Nephron (organoid): Measurements from ENCODE around the gene RSBN1L.

Experiments used
- H3K27ac Mint-ChIP-seq, 3 experiments: 2 replicates each; pipeline ENCODE4 v1.8.0; 2020; ENCODE audit warnings: mixed read lengths in 3 of 3, mild to moderate bottlenecking in 2 of 3, moderate library complexity in 1 of 3
- H3K27me3 Mint-ChIP-seq: 2 replicates; pipeline ENCODE4 v1.8.0; 2021; ENCODE audit warnings: low read depth, mild to moderate bottlenecking, moderate library complexity, mixed read lengths
- H3K36me3 Mint-ChIP-seq: 2 replicates; pipeline ENCODE4 v1.8.0; 2020; ENCODE audit warnings: low read depth, mixed read lengths
- H3K4me1 Mint-ChIP-seq: 2 replicates; pipeline ENCODE4 v1.8.0; 2020; ENCODE audit warnings: mixed read lengths
- H3K4me3 Mint-ChIP-seq, 3 experiments: 2 replicates each; pipeline ENCODE4 v1.8.0; 2020; ENCODE audit warnings: mild to moderate bottlenecking in 3 of 3, mixed read lengths in 3 of 3, moderate library complexity in 2 of 3
- H3K9me3 Mint-ChIP-seq: 2 replicates; pipeline ENCODE4 v1.8.0; 2020; ENCODE audit warnings: mixed read lengths
- CTCF ChIP-seq, 3 experiments: fragments of 200-600 bp; sonication (generic); IDR thresholded peaks; one replicate each; pipeline ENCODE4 v1.5.0; 2021; ENCODE audit warnings: antibody characterized with exemption in 3 of 3; ENCODE audit not compliant: unreplicated experiment in 3 of 3

RSBN1L gene

GRCh38 chr7:77791956-77792355, 95.7 kb downstream of the RSBN1L start:
- TF ChIP-seq CTCF (IDR thresholded peaks at IDR 0.05; ENCODE audit: unreplicated experiment in 3 of 3): no peak
- Mint-ChIP-seq H3K27me3 (no peaks in the 10 kb centered on the region), H3K27ac (no peak overlapping the region), H3K9me3 (no peaks in the 10 kb centered on the region), H3K36me3 (peaks cover 26% of the 10 kb centered on the region), H3K4me1 (peaks cover 13% of the 10 kb centered on the region), H3K4me3 (no peak overlapping the region)

GRCh38 chr7:77794000-77794399, 97.7 kb downstream of the RSBN1L start:
- Mint-ChIP-seq H3K27me3 (no peaks in the 10 kb centered on the region), H3K27ac (no peak overlapping the region), H3K4me1 (peaks cover 27% of the 10 kb centered on the region), H3K9me3 (no peaks in the 10 kb centered on the region), H3K36me3 (peaks cover 17% of the 10 kb centered on the region), H3K4me3 (peak overlapping the region in 1 of 3 experiments; percentile 31)
- no peak for TF ChIP-seq CTCF (IDR thresholded peaks at IDR 0.05; ENCODE audit: unreplicated experiment in 3 of 3)

- TF ChIP-seq CTCF (IDR thresholded peaks at IDR 0.05; ENCODE audit: unreplicated experiment in 3 of 3): no peak
- H3K36me3 Mint-ChIP-seq: peaks cover 12% of the 10 kb centered on the region
- peak overlapping the region in 2 of 3 experiments; percentile 23 to 58 for H3K27ac Mint-ChIP-seq
- H3K27me3 Mint-ChIP-seq: no peaks in the 10 kb centered on the region
- no peaks in the 10 kb centered on the region for H3K9me3 Mint-ChIP-seq
- H3K4me1 Mint-ChIP-seq: peaks cover 35% of the 10 kb centered on the region
- peak overlapping the region; percentile 91 to 94 (median 93) for H3K4me3 Mint-ChIP-seq
Measured at GRCh38 chr7:77796109-77796508, 99.8 kb downstream of the RSBN1L start.

GRCh38 chr7:77796960-77797359, 100.7 kb downstream of the RSBN1L start:
- H3K4me1 Mint-ChIP-seq: peaks cover 35% of the 10 kb centered on the region
- H3K27me3 Mint-ChIP-seq: no peaks in the 10 kb centered on the region

GRCh38 chr7:77797734-77798393, 101.6 kb downstream of the RSBN1L start:
- peaks cover 14% of the 10 kb centered on the region for H3K36me3 Mint-ChIP-seq
- peaks cover 35% of the 10 kb centered on the region for H3K4me1 Mint-ChIP-seq
- no peaks in the 10 kb centered on the region for H3K9me3 Mint-ChIP-seq
- H3K4me3 Mint-ChIP-seq: peak overlapping the region; percentile 91 to 94 (median 93)
- peak overlapping the region; percentile 88 to 93 (median 90) for H3K27ac Mint-ChIP-seq
- TF ChIP-seq CTCF (IDR thresholded peaks at IDR 0.05; ENCODE audit: unreplicated experiment in 3 of 3): no peak
- no peaks in the 10 kb centered on the region for H3K27me3 Mint-ChIP-seq

More at GRCh38 chr7:77796960-77797359, 100.7 kb downstream of the RSBN1L start:
- H3K4me3 Mint-ChIP-seq: peak overlapping the region; percentile 91 to 94 (median 93)
- TF ChIP-seq CTCF (IDR thresholded peaks at IDR 0.05; ENCODE audit: unreplicated experiment in 3 of 3): no peak
- no peaks in the 10 kb centered on the region for H3K9me3 Mint-ChIP-seq
- peak overlapping the region; percentile 88 to 93 (median 90) for H3K27ac Mint-ChIP-seq
- H3K36me3 Mint-ChIP-seq: peaks cover 12% of the 10 kb centered on the region
